Psoas muscle (tissue), 8 donors: ENCODE measurements around the gene EEF1A2. TPM values are rescaled to one million over a fixed set of nuclear protein-coding genes. Genes with fewer than 3 reads are reported as not detected.
A peak's percentile ranks its signal among the peaks of the same experiment; 100 is the strongest.

Experiments
- ATAC-seq, 4 donors: fragments of 200-7000 bp; cut with Tn5 transposase; one replicate each; pipeline ENCODE4 v1.9.1; 2020; ENCODE audit warnings: moderate library complexity in 3 of 4, mild to moderate bottlenecking in 2 of 4
- DNase-seq, 2 donors: peaks; one replicate each; pipeline ENCODE4 v3.0.0-alpha.2; 2020
- H3K27ac ChIP-seq: fragments of 200-600 bp; one replicate; pipeline ENCODE4 v1.8.0; 2022
- H3K27me3 ChIP-seq, 3 donors: fragments of 200-600 bp in 1 of 3; one replicate each; pipeline versions ENCODE4 v1.6.1 to v1.8.0; 2013 to 2022; ENCODE audit warnings: low read length in 2 of 3, mild to moderate bottlenecking in 2 of 3, moderate library complexity in 1 of 3; ENCODE audit not compliant: insufficient read depth in 3 of 3
- H3K36me3 ChIP-seq, 2 donors: fragments of 200-600 bp in 1 of 2; one replicate each; pipeline versions ENCODE4 v1.6.1 to v1.8.0; 2013 to 2022; ENCODE audit warnings: low read depth in 1 of 2, mild to moderate bottlenecking in 1 of 2, moderate library complexity in 1 of 2; ENCODE audit not compliant: insufficient read depth in 1 of 2
- H3K4me1 ChIP-seq: fragments of 200-600 bp; one replicate; pipeline ENCODE4 v1.8.0; 2022
- H3K4me3 ChIP-seq: fragments of 200-600 bp; one replicate; pipeline ENCODE4 v1.8.0; 2022; ENCODE audit warnings: mild to moderate bottlenecking
- H3K9me3 ChIP-seq: fragments of 200-600 bp; one replicate; pipeline ENCODE4 v1.8.0; 2022
- WGBS, 3 donors: extraction: QIAGEN DNeasy Blood & Tissue Kit; methylation state at CpG; one replicate each; pipeline versions ENCODE4 v1.1.6 to v1.1.7; 2013; 5-methylcytosine and 5-hydroxymethylcytosine counted together
- intact Hi-C, 2 donors: fragments of 100-400 bp; cut with DNase I; formaldehyde crosslinking; loops; one replicate each; pipeline versions ENCODE4 v1.11.0 to v1.14.2; 2022
- long read RNA-seq, 2 donors: library from polyadenylated mRNA; unstranded; transcript quantifications; one replicate each; pipeline ENCODE4 v2.0.0, GENCODE V29; 2021
- polyA plus RNA-seq, 3 donors: library from polyadenylated mRNA; stranded (reverse); fragments of 200-250 nt; gene quantifications; one replicate each; pipeline ENCODE4 v1.2.3, GENCODE V29; 2013
- total RNA-seq, 4 donors: library from RNA; stranded (reverse); fragmentation: NEBNext Ultra II Directional in 2 of 4; extraction: Animal tissue kit (Norgen Biotek cat#: 25700) in 2 of 4; gene quantifications; one replicate each; pipeline versions ENCODE4 v1.2.1 to v1.2.4, GENCODE V29; 2021 to 2023
- TF ChIP-seq, protein P1 (sequence below): fragments of 200-600 bp; IDR thresholded peaks from one replicate; pipeline ENCODE4 v1.8.0; 2022; ENCODE audit warnings: antibody characterized with exemption
- donor health status: healthy with polysubstance abuse.
- donor health status: DM: no; HTN: no; CAD: no; lungs with moderate emphysema.
- donor health status: Bipolar disorder and iron deficiency.
- donor health status: healthy.
- donor health status: DM: yes; HTN: yes; CAD: no.
- donor health status: DM: no; HTN: no; CAD: no.
- donor health status: DM: no; HTN: no; CAD: no.
- donor health status: DM: yes; HTN: yes; CAD: no.

The EEF1A2 gene
- 1,000 to 10,000 TPM; 1,781 to 2,126 (median 2,004) TPM for total RNA-seq
- 1,000 to 10,000 TPM in 2 of 3 donors, 100 to 1,000 TPM in 1; 952 to 1,898 (median 1,229) TPM for polyA plus RNA-seq
- long read RNA-seq, donor 1, transcript EEF1A2-201 (8 exons, 2,014 nt) = major isoform, 1,578 of 1,983 reads
- long read RNA-seq, donor 1, partial matches to known transcripts = 321 of 1,983 reads
- long read RNA-seq, donor 1, other reads (novel, unspliced or antisense) = 83 of 1,983 reads
- long read RNA-seq, donor 2, transcript EEF1A2-201 (8 exons, 2,014 nt) = major isoform, 2,603 of 3,156 reads
- long read RNA-seq, donor 2, partial matches to known transcripts = 443 of 3,156 reads
- long read RNA-seq, donor 2, other reads (novel, unspliced or antisense) = 110 of 3,156 reads

DNA sequence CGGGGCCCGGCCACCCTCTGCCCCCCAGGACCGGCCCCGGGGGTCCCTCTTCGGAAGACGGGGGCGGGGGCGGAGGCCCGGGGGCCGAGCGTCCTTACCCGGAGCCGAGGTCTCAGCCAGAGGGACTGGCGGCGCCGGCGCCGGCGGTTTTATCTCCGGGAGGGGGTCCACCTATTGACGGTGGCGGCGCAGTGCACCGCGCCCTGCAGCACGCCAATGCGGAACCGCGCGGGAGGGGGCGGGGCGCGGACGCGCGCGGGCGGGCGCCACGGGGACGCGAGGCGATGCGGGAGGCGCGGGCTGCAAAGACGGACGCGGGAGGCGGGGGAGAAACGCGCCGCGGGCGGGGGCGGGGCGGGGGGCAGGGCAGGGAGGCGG, at the start of gene EEF1A2:
TSS of gene EEF1A2 (minus strand) at position 124 of the 378 bp plus-strand sequence. CDS start 1,320 bp downstream, outside the sequence.
- peak within 1 kb of the TSS; percentile 75 for H3K4me3 ChIP-seq
- TF ChIP-seq, protein P1, sequence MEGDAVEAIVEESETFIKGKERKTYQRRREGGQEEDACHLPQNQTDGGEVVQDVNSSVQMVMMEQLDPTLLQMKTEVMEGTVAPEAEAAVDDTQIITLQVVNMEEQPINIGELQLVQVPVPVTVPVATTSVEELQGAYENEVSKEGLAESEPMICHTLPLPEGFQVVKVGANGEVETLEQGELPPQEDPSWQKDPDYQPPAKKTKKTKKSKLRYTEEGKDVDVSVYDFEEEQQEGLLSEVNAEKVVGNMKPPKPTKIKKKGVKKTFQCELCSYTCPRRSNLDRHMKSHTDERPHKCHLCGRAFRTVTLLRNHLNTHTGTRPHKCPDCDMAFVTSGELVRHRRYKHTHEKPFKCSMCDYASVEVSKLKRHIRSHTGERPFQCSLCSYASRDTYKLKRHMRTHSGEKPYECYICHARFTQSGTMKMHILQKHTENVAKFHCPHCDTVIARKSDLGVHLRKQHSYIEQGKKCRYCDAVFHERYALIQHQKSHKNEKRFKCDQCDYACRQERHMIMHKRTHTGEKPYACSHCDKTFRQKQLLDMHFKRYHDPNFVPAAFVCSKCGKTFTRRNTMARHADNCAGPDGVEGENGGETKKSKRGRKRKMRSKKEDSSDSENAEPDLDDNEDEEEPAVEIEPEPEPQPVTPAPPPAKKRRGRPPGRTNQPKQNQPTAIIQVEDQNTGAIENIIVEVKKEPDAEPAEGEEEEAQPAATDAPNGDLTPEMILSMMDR = peak; percentile 37
- WGBS, 3 donors = 0 to 2% (median 1%) methylated on average over 14 to 57 of the region's 58 CpGs
- ATAC-seq (peak; percentile 14 to 38 (median 15)), DNase-seq (peak; percentile 76 to 91)
- intact Hi-C loops = no loop called here
- peaks cover 51% of the 10 kb centered on the region for H3K4me1 ChIP-seq
- H3K9me3 ChIP-seq = no peaks in the 10 kb centered on the region
- H3K27ac ChIP-seq = peak within 1 kb of the TSS; percentile 94
- H3K27me3 ChIP-seq = peaks cover 0 to 2% (median 0%) of the 10 kb centered on the region in 3 donors
- H3K36me3 ChIP-seq = peaks cover 0 to 30% of the 10 kb centered on the region in 2 donors

- no peak for ATAC-seq
- intact Hi-C loops = no loop called here
- 24 to 33% (median 29%) methylated on average over 10 to 11 of the region's 11 CpGs for WGBS, 3 donors
Observed at GRCh38 chr20:63548542-63548941, 49.7 kb upstream of the EEF1A2 start.

GRCh38 chr20:63547725-63548480, 49.0 kb upstream of the EEF1A2 start, which contains the start of gene SRMS:
SRMS (minus strand) TSS chr20:63547749; CDS start chr20:63547463, 286 bp downstream.
- Histone ChIP-seq H3K27ac (no peak within 1 kb of the TSS), H3K4me3 (no peak within 1 kb of the TSS), H3K4me1 (no peaks in the 10 kb centered on the region), H3K27me3 (peaks cover 0 to 73% (median 27%) of the 10 kb centered on the region in 3 donors), H3K9me3 (no peaks in the 10 kb centered on the region), H3K36me3 (no peaks in the 10 kb centered on the region)
- no peak for DNase-seq
- no peak for ATAC-seq
- 41 to 45% (median 42%) methylated on average over 34 to 35 of the region's 35 CpGs for WGBS, 3 donors
- intact Hi-C loops = no loop called here
- TF ChIP-seq, protein P1 = no peak

More at GRCh38 chr20:63548542-63548941, 49.7 kb upstream of the EEF1A2 start:
- Histone ChIP-seq H3K27me3 (peaks cover 0 to 76% (median 30%) of the 10 kb centered on the region in 3 donors), H3K4me3 (no peak overlapping the region), H3K9me3 (no peaks in the 10 kb centered on the region), H3K4me1 (no peaks in the 10 kb centered on the region), H3K27ac (no peak overlapping the region), H3K36me3 (no peaks in the 10 kb centered on the region)
- no peak for DNase-seq
- TF ChIP-seq, protein P1 = no peak

DNA sequence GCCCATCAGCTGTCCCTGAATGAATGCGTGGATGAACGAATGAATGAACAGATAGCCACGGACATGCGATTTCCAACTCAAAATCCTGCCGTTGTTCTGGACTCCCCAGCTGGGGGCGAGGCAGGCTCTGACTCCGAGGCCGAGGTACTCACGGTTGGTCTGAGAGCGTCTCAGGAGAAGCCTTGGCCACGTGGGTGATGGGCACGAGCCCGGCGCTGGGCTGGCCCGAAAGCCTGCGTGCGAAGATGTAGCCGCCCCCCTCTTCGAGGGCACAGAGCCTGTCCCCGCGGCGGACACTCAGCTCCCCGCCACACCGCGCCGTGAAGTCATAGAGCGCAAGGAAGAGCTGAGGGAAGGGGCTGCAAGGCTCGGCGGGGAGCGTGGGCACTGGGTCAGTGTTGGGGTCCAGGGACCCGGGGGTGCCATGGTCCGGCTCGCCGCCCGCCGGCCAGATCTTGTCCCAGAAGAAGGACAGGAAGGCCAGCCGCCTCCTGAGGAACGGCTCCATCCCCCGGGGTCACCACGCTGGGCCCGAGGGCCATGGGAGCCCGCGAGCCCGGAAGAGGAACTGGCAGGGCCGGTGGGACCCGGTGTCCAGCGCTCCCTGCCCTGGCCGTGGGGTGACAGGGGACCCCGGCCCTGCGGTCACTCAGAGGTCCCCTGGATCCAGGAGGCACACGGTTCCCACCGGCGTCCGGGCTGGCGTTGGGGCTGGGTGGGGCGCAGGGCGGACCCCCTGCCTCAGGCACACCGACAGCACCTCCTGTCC, 48.3 kb upstream of the EEF1A2 start:
- no peak for DNase-seq
- no peaks in the 10 kb centered on the region for H3K4me1 ChIP-seq
- no peaks in the 10 kb centered on the region for H3K9me3 ChIP-seq
- no peak overlapping the region for H3K4me3 ChIP-seq
- H3K27me3 ChIP-seq = peaks cover 0 to 66% (median 25%) of the 10 kb centered on the region in 3 donors
- intact Hi-C loops = no loop called here
- 37 to 53% (median 43%) methylated on average over 44 to 58 of the region's 58 CpGs for WGBS, 3 donors
- TF ChIP-seq, protein P1 = no peak
- H3K27ac ChIP-seq = no peak overlapping the region
- H3K36me3 ChIP-seq = no peaks in the 10 kb centered on the region
- no peak for ATAC-seq
